Measurements from ENCODE around the gene CREB3. TPM values are rescaled to one million over a fixed set of nuclear protein-coding genes. Genes with fewer than 3 reads are reported as not detected.

CREB3 gene
- total and polyA plus RNA-seq, 9 of the 15 experiments (the other 6 are each of a cell fraction or from before 2014, with no cell fraction given), result 5.7 to 18.3 (median 14.9) TPM

GRCh38 chr9:35755071-35755470, 22.6 kb downstream of the CREB3 start (continued):
- TF ChIP-seq ZNF609 (CRISPR knock-in tag; IDR thresholded peaks at IDR 0.05; ENCODE audit: borderline replicate concordance) (no peak), GTF2E2 (tag; IDR thresholded peaks at IDR 0.05) (no peak), SAP30 (IDR thresholded peaks at IDR 0.05; ENCODE audit: borderline replicate concordance, insufficient read depth, low read depth, low read length, poor library complexity, severe bottlenecking) (no peak), NFE2 (IDR thresholded peaks at IDR 0.05; ENCODE audit: low read depth) (peak; percentile 36; the same call in 1 of the 2 replicates), RNF2 (IDR thresholded peaks at IDR 0.05) (no peak), FIP1L1 (IDR thresholded peaks at IDR 0.05; ENCODE audit: low read depth, low read length, poor library complexity, severe bottlenecking) (no peak), FOXK2 (conservative IDR thresholded peaks at IDR 0.05 in 1 of 2, IDR thresholded peaks at IDR 0.05 in 1 of 2; ENCODE audit: low read depth in 2 of 2) (no peak), CEBPZ (IDR thresholded peaks at IDR 0.05; ENCODE audit: borderline replicate concordance, low read depth, low read length) (no peak)
- TF ChIP-seq, protein P1, sequence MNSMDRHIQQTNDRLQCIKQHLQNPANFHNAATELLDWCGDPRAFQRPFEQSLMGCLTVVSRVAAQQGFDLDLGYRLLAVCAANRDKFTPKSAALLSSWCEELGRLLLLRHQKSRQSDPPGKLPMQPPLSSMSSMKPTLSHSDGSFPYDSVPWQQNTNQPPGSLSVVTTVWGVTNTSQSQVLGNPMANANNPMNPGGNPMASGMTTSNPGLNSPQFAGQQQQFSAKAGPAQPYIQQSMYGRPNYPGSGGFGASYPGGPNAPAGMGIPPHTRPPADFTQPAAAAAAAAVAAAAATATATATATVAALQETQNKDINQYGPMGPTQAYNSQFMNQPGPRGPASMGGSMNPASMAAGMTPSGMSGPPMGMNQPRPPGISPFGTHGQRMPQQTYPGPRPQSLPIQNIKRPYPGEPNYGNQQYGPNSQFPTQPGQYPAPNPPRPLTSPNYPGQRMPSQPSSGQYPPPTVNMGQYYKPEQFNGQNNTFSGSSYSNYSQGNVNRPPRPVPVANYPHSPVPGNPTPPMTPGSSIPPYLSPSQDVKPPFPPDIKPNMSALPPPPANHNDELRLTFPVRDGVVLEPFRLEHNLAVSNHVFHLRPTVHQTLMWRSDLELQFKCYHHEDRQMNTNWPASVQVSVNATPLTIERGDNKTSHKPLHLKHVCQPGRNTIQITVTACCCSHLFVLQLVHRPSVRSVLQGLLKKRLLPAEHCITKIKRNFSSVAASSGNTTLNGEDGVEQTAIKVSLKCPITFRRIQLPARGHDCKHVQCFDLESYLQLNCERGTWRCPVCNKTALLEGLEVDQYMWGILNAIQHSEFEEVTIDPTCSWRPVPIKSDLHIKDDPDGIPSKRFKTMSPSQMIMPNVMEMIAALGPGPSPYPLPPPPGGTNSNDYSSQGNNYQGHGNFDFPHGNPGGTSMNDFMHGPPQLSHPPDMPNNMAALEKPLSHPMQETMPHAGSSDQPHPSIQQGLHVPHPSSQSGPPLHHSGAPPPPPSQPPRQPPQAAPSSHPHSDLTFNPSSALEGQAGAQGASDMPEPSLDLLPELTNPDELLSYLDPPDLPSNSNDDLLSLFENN (IDR thresholded peaks at IDR 0.05; ENCODE audit: low read depth in 2 of 2, low read length in 2 of 2), result no peak
